ENCODE results near the gene CBY1. TPM values are rescaled to one million over a fixed set of nuclear protein-coding genes. Genes with fewer than 3 reads are reported as not detected.

Gene CBY1
- polyA plus RNA-seq, 4 donors = 17.3 to 39.4 (median 31.9) TPM

Other genes starting within 250 kb of the CBY1 start
- gene KCNJ4, start 201.4 kb upstream of the CBY1 start, polyA plus RNA-seq = 1 to 10 TPM in 1 of 4 donors, under 1 TPM in 1, not detected in 2; 0.06 to 2.1 TPM
- gene KDELR3, start 188.5 kb upstream of the CBY1 start, polyA plus RNA-seq = 10 to 100 TPM in 2 of 4 donors, 1 to 10 TPM in 2; 6.5 to 60.6 (median 10.7) TPM
- 100 to 1,000 TPM in 3 of 4 donors, 10 to 100 TPM in 1; 72.4 to 477 (median 104) TPM for gene DDX17, start 150.3 kb upstream of the CBY1 start, polyA plus RNA-seq
- gene DMC1, start 86.5 kb upstream of the CBY1 start, polyA plus RNA-seq = 1 to 10 TPM in 1 of 4 donors, under 1 TPM in 1, not detected in 2; 0.70 to 2.1 TPM
- under 1 TPM in 2 of 4 donors, not detected in 2; 0.36 to 0.71 TPM for gene FAM227A, start 246 bp upstream of the CBY1 start, polyA plus RNA-seq
- 10 to 100 TPM; 42.5 to 82.5 (median 52.0) TPM for gene TOMM22, start 25.3 kb downstream of the CBY1 start, polyA plus RNA-seq
- 10 to 100 TPM; 34.6 to 90.5 (median 56.4) TPM for gene JOSD1, start 44.3 kb downstream of the CBY1 start, polyA plus RNA-seq
- gene GTPBP1, start 49.3 kb downstream of the CBY1 start, polyA plus RNA-seq = 10 to 100 TPM; 13.0 to 60.5 (median 24.0) TPM
- 10 to 100 TPM; 19.0 to 94.2 (median 43.4) TPM for gene SUN2, start 99.4 kb downstream of the CBY1 start, polyA plus RNA-seq
- 10 to 100 TPM in 2 of 4 donors, 1 to 10 TPM in 2; 9.2 to 17.4 (median 12.8) TPM for gene DNAL4, start 137.5 kb downstream of the CBY1 start, polyA plus RNA-seq
- 1 to 10 TPM in 2 of 4 donors, under 1 TPM in 2; 0.22 to 5.3 (median 2.2) TPM for gene NPTXR, start 187.4 kb downstream of the CBY1 start, polyA plus RNA-seq
- gene CBX6, start 215.6 kb downstream of the CBY1 start, polyA plus RNA-seq = 10 to 100 TPM in 2 of 4 donors, 1 to 10 TPM in 2; 1.1 to 16.0 (median 9.5) TPM